ENCODE data around the gene CYP24A1.

CYP24A1 gene

DNA sequence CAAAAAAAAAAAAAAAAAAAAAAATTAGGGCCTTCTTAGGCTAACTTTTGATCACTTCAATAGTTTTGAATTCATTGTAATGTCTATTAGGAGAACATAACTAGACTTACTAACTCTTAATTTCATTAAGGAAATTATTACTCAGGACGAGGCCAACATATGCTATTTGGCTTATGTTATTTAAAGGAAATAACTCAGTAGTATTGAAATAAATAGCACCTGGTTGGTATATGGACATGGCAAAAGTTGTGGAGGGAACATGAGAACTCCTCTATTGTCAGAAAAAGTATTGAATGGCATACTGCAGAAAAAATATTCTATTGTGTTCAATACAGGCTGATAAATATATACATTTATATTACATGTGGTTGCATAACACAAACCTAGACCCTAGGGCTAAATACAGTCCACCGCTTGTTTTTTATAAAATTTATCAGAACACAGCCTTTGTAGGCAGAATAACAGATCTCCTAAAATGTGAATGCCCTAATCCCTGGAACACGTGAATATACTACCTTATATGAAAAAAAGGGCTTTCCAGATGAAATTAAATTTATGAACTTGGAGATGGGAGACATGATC, 18.0 kb downstream of the CYP24A1 start:
- no peak for DNase-seq (ENCODE audit: low read depth)

DNA sequence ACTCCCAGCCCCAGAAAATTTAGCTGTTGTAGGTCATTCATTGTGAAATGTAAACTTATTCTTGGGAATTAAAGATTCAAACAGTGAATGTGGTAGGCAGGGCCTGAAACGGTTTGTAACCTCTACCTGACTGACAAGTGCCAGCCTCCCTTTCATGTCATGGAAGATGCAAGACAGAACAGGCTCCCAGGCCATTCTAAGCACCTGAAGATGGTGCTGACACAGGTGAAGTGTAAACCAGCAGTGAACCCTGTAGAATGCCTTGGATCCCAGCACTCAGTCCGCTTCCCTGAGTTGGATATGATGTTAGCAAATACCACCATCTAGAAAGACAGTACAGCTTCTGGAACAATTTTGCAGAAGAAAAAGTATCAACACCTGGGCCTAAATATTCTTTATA, 19.3 kb downstream of the CYP24A1 start:
- no peak for DNase-seq (ENCODE audit: low read depth)

DNA sequence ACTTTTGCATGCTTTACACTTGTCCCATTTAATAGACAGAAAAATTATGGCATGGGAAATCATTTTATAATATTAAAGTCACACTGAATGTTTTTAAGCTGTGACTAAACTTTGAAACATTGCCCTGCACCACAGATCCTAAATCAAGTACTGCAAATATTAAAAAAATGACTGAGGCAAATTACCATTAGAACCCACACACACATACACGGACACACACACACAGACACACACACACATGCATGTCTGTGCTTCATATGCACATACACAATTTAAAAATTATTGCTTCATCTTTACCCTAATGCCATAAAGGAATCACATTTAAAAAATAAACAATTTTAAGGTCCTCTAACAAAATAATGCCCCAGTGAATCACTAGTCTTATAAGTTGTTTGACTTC, 19.9 kb downstream of the CYP24A1 start:
- DNase-seq (ENCODE audit: low read depth) = no peak

DNA sequence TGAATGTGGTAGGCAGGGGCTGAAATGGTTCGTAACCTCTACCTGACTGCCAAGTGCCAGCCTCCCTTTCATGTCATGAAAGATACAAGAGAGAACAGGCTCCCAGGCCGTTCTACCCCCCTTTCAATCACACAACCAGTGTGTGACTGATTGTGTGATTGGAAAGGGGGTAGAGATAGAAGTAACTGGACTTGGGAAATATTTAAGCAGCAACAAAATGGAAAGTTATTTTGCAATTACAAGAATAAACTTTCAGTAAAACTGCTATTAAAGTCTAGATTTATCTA, 20.8 kb downstream of the CYP24A1 start:
- no peak for DNase-seq (ENCODE audit: low read depth)

DNA sequence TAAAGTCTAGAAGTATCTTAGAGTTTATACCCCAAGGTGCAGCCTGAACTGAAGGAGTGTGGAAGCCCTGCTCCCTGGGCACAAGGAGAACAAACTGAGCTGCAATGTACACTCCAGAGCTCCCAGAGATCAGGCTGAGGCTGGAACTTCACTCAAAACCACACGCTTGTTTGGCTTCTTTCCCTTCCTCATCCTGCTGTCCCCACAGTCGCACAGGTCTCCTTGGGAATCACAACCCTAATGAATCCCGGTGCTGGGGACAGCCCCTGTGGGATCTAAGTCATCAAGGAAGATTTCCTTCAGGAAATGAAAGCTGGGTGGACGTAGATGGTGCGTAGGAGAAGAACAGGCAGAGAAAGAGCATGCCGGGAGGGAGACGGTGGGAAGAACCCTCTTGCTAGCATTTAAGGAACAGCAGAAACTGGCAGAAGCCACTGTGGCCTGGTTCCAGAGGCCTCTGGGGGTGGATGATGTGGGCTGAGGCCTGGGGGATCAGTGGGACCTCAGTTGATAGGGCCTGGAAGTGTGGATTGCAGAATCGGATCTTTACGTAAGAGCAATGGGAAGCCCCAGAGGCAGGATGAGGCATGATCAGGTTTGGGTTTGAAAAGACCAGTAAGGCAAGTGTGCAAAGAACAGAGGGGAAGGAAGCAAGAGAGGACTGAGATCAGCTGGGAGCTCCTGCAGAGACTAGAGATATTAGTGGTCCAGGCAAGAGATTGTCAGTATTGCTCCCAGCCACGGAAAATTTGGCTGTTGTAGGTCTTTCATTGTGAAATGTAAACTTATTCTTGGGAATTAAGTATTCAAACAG, 21.4 kb downstream of the CYP24A1 start:
- DNase-seq (ENCODE audit: low read depth) = no peak

DNA sequence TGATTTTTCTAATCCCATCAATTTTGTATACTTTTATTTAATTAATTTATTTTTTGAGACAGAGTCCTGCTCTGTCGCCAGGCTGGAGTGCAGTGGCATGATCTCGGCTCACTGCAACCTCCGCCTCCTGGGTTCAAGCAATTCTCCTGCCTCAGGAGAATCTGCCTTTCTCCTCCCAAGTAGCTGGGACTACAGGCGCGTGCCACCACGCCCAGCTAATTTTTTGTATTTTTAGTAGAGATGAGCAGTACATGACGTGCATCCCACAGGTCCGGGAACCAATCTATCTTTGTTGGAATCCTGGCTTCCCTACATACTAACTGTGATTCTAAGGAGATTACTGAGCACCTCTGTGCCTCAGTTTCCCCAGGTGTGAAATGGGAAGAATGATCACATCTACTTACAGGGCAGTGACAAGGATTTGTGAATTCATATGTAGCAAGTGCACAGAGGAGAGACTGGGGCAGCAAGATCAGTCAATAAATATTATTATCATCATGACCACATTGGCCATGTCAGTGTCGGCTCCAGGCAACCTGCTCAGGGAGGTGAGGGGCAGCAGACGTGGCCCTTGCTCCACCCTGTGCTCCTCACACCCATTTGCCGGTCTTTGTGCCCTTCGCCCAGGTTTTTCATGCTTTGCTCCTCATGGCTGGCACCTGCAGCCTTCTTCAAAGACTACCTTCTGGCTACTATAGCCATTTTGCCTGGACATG, 22.1 kb downstream of the CYP24A1 start:
- DNase-seq (ENCODE audit: low read depth) = no peak

DNA sequence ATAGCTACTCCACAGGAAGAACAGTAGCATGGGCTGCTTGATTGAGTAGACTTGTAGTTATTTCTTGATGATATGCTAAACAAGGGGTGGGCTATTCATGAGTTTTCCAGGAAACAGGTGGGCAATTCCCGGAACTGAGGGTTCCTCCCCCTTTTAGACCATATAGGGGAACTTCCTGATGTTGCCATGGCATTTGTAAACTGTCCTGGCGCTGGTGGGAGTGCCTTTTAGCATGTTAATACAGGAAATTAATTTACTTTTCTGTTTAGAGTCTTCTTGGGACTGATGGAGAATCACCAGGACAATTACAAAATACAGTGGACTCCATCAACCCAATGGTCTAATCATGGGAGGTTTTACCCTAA, 22.7 kb downstream of the CYP24A1 start:
- no peak for DNase-seq (ENCODE audit: low read depth)

DNA sequence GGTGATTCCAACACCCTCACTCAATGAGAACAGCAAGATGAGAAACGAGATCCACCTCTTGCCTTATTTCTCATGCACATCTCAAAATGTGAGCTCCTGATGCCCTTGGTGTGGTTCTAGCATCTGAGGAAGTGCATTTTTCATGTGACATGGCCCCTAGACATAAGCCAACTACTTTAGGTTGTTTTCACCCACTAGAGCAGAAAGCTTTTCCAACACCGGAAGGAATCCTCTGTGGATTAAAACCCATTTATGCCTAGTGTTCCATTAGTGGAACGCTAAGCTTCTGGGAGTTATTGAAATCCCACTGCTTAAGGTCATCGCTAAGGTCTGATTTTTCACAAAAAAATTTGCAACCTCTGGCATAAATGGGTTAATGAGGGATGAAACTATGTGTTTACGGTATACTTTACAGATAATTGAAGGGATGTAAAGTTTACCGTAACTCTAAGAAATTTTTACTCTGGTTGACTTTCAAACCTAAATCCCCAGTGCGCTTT, 24.0 kb downstream of the CYP24A1 start:
- no peak for DNase-seq (ENCODE audit: low read depth)

DNA sequence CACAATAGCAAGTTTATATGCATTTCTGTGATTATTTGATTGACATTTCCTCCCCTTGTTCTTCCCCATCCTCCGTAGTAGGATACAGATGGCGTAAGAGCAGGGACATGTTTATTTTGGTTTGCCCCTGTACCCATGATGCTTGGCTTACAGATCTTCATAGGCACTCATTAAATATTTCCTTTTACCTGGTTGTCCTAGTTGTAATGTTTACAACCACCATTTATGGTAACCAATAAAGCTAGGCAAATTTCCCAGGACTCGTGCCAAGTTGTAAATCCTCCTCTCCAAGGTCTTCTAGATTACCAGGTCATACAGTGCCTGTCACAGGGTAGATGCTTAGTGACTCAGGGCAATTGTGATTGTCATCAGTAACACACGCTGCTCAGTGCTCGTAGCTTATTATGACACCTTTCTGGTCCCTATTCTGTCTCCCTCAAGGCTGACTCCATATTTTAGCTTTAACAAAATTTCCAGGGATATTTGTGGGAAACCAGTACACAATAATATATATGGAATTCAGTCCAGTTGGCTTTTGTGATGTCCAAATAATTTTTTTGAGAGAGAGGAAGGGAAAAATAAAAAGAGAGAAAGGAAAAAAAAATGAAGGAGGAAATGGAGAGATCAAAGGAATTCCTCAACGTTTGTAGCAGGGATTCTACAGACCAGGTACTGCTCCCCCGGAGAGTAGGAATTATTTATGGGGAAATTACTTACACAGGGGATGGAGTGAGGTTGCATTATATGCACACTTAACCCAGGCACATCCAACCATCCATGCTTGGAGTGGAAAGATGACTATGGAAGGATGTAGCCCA, 24.6 kb downstream of the CYP24A1 start:
- DNase-seq (ENCODE audit: low read depth) = no peak

DNA sequence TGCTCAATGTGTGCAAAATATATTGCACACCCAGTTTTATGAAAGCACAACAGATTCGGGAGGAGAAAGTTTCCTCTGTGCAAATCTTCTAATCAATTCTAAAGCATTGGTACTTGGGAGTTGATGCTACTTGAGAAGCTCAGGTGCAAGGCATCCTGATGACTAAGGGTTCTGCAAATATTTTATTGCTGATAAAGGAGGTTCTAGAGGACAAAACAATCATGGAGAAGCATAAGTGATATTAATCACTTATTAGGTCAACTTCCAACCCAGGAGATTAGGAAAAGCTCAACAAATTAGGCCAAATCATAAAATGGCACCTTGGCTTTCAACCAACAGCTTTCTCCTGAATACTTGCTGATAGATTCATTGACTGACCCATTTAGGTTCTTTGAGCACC, 27.1 kb downstream of the CYP24A1 start:
- no peak for DNase-seq (ENCODE audit: low read depth)

DNA sequence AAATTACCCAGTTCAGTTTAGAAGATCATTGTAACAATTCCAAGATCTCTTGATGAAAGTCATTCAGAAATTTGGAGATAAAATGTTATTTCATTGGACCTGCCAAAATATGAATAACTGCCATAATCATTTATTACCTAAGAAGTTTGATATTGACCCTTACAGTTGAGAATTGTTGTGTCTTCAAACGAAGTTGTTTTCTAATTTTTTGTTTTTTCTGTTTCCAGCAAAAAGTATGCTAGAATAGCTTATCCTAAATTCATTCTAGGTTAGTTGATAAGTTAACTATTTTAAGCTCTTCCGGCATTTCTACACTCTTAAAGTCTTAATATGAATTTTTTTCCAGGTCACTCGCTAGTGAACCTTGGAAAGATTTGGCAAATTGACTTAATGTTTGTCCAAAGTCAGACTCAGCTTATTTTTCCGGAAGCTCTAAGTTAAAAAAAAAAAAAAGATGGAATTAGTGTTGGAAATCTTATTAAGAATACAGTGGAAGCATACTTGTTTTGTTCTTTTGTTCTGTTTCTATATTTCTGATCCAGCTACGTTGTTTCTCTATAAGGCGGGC, 28.9 kb downstream of the CYP24A1 start:
- no peak for DNase-seq (ENCODE audit: low read depth)

DNA sequence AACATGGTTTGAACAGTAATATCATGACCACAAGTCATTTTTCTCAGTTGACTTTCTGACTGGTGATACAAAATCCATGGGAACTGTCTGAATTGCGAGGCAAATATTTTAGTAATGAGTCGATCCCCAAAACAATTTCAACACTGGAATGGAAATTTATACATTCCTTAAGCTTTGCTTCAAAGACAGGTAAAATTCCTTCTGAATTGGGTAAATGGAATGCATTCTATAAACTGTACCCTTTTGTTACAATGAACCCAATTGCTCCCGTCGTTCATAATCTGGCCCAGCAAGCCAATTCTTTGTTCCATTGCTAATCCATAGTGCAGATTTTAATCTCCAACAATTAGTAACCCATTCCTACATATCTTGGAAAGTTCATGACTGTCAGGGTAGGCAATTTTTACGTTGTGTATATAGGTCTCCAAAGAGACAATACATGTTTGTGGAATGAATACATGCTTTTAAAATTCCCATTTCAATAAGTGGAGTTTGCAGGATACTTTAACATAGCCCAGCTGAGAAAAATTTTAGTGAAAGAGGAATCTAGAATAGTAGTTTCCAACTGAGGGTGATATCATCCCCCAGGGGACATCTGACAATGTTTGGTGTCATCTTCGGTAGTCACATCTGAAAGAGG, 32.7 kb downstream of the CYP24A1 start:
- DNase-seq (ENCODE audit: low read depth) = no peak

DNA sequence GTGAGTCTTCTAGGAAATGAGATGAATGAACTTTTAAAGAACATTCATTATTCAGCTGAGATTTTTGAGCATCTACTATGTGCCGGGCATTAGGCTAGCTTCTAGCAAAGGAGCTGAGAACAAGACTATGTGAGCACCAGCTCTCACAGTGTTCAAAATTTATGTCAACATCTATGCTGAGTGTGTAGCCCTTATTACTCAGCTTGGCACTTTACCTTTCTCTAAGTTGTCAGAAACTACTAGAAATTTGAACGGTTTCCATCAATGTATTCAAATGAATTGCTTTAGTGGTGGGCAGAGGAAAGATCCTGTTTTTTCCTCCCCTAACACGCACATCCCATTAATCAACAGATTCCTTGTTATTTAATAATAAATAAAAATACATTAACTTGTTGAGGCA, 33.3 kb downstream of the CYP24A1 start:
- DNase-seq (ENCODE audit: low read depth) = no peak

DNA sequence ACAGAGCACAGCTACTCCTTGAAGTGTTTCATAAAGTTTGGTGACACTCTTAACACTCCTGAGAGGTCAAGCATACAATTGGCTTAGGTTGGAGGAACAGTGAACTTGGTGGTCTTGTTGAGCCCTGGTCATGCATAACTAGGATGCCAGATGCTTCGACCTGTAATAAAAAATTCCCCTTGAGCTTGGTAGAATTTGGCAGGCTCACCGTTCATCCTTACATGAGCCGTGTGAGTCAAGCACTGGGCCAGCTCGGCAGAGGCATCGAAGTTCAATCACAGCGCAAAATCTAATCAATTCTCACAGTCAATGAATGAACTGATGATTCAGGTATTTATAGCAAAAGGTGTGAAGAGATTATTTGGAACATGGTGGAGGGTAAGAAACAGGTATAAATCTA, 33.7 kb downstream of the CYP24A1 start:
- no peak for DNase-seq (ENCODE audit: low read depth)

DNA sequence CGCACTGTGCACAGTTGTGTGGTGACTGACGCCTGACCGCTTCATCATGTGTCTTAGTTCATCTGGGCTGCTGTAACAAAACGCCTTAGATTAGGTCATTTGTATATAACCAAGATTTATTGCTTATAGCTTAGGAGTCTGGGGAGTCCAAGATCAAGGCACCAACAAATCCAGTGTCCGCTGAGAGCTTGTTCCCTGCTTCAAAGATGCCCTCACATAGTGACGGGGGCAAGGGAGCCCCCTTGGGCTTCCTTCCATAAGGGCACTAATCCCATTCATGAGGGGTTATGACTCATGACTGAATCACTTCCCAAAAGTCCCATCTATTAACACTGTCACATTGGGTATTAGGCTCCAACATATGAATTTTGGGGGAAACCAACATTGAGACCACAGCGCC, 34.6 kb downstream of the CYP24A1 start:
- DNase-seq (ENCODE audit: low read depth) = no peak

DNA sequence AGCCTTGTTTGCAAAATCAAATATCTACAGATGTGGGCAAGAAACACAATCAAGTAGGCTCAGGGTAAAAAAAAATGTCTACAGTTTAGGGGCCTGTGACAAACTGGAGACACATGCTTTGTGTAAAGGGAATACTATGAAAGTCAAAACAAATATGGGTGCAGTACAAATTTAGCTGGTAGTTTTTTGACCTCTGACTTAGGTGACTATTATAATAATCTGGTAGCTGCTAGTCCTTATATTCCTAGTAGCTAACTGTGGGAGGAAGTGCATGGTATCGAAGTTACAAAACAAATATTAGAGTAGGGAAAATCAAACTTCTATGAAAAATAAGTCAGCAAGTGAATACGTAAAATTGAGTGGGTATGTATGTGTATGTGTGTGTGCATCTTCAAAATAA, 35.4 kb downstream of the CYP24A1 start:
- DNase-seq (ENCODE audit: low read depth) = no peak

DNA sequence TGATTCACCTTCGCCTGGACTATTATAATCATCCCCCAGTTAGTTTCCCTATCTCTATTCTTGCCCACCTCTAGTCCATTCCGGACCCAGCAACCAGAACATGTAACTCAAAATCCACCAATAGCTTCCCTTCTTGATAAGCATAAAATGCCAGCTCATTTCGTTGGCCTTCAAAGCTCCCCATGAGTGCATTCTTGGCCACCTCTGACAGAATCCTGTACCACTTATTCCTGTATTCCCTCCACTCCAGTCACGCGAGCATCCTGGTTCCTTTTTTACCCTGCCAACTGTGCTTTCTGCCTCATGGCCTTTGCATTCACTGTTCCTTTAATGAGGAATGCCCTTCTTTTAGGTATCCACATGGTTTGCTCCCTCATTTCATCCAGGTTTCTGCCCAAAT, 36.7 kb downstream of the CYP24A1 start:
- no peak for DNase-seq (ENCODE audit: low read depth)

DNA sequence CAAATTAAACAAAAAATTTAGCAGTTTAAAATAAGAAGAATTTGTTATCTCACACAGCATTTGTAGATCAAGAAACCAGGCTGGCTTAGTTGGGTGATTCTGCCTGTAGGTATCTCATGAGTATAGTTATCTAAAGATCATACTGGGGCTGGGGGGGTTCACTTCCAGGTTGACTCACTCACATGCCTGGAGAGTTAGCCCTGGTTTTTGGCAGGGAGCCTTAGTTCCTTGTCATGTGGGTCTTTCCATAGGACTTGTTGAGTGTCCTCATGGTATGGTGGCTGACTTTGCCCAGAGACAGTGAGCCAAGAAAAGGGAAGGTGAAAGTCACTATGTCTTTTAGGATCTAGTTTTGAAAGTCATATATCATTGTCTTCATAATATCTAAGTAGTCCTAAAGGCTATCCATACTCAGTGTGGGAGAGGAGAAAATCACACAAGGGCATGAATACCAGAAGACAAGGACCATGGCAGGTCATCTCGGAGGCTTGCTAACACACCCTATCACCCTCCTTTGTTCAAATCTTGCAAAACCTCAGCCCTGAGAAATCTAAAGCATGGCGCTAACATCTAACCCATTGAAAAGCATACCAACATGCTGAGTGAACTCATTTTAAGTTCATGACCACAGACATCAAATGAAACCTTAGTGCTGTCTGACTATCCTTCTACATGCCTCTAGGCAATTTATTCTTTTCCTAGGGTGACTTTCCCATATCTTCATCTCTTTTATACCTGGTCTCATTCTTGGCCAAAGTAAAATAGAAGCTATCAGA, 39.2 kb downstream of the CYP24A1 start:
- no peak for DNase-seq (ENCODE audit: low read depth)

DNA sequence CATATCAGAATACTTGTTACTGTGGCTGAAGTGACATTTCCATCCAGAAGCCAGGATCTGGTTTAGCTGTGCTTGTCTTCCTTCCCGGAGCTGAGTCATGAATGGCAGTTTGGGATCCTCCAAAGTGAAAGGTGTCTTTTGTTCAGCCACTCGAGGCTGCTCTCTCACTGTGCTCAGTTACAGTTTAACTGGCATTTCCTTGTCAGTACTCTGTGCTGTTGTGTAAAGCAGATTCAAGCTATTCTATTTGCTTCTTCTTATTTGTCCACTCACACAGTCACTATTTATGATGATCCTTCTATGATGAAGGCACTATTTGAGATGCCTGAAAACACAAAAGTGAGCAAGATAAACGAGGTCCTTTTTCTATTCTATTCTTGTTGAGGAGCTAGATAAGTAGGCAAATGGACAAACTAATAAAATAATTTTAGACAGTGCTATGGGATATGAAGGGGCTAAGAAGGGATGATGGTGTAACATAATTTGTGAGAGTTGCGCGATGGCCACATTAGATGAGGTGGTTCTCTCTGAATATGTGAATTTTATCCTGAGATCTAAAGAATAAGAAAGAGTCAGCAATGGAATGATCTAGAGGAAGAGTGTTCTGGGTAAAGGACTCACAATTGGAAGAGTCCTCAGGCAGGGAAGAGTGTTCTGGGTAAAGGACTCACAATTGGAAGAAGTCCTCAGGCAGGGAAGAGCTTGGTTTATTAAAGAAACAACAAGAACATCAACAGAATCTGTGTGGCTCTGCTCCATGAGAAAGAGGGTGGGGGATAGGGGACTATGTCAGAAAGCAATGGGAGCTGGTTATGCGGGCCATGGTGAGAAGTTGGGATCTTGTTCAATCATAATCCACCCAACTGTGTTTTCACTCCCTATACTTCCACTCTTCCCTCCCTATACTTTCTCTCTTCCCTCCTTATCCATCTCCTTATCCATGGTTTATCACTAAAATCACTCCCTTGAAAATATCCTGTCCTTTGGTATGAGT, 40.1 kb downstream of the CYP24A1 start:
- DNase-seq (ENCODE audit: low read depth) = no peak
